Fibroblast of pulmonary artery (primary cell): Measurements from ENCODE around the gene HCAR1.

Experiments used
- DNase-seq: peaks from one replicate; pipeline ENCODE4 v3.0.0-alpha.2; 2010; ENCODE audit warnings: low read depth
- H3K4me3 ChIP-seq: replicated peaks from 2 replicates; pipeline ENCODE4 v1.5.1; 2011; ENCODE audit warnings: low read depth, mild to moderate bottlenecking, control low read depth, low read length, moderate library complexity
- CTCF ChIP-seq: IDR thresholded peaks from 2 replicates; pipeline ENCODE4 v1.5.1; 2011; ENCODE audit warnings: mild to moderate bottlenecking, control low read depth, low read length, inconsistent platforms; ENCODE audit errors: missing control alignments

The HCAR1 gene

GRCh38 chr12:122732170-122732569, 1.5 kb upstream of the HCAR1 start:
- TF ChIP-seq CTCF: no peak
- no peak overlapping the region for H3K4me3 ChIP-seq
- DNase-seq: no peak

- no peak for DNase-seq
- no peak overlapping the region for H3K4me3 ChIP-seq
- no peak for TF ChIP-seq CTCF
Observed at GRCh38 chr12:122729583-122730214, 945 bp downstream of the HCAR1 start.

GRCh38 chr12:122726080-122726558, 4.5 kb downstream of the HCAR1 start:
- no peak for TF ChIP-seq CTCF
- no peak overlapping the region for H3K4me3 ChIP-seq
- DNase-seq: no peak

GRCh38 chr12:122725452-122726079, 5.1 kb downstream of the HCAR1 start:
- no peak for DNase-seq
- H3K4me3 ChIP-seq: no peak overlapping the region
- TF ChIP-seq CTCF: no peak

GRCh38 chr12:122724641-122725243, 5.9 kb downstream of the HCAR1 start:
- TF ChIP-seq CTCF: no peak
- H3K4me3 ChIP-seq: no peak overlapping the region
- DNase-seq: no peak

GRCh38 chr12:122722387-122722786, 8.3 kb downstream of the HCAR1 start:
- TF ChIP-seq CTCF: no peak
- no peak overlapping the region for H3K4me3 ChIP-seq
- DNase-seq: no peak
